Body of pancreas (tissue), 4 donors: ENCODE results near the gene MAD1L1.

Experiments
- CTCF ChIP-seq, 7 experiments: fragments of 450-650 bp in 4 of 7; fragments of 200-600 bp in 3 of 7; sonication (generic) in 3 of 7; IDR thresholded peaks; one replicate each; pipeline ENCODE4 v1.5.1; 2016 to 2019; ENCODE audit warnings: antibody characterized with exemption in 7 of 7
- POLR2A ChIP-seq, 3 donors: fragments of 450-650 bp; IDR thresholded peaks; one replicate each; pipeline ENCODE4 v1.6.1; 2016; ENCODE audit warnings: antibody characterized with exemption in 3 of 3, mild to moderate bottlenecking in 2 of 3

GRCh38 chr7:1918881-1919525 is 313.7 kb downstream of the MAD1L1 start:
- TF ChIP-seq CTCF (IDR thresholded peaks at IDR 0.05) (no peak), POLR2A (IDR thresholded peaks at IDR 0.05) (no peak)
